Bone marrow (tissue), 2 donors: ENCODE measurements around the gene MLLT3.
"Not testable (repeated sequence)": the region's sequence is repeated elsewhere in the genome, so short reads cannot be mapped to it uniquely, and the experiment has no call there.

Experiments
- DNase-seq, 2 donors: peaks; one replicate each; lab custom pipeline; 2025; lab: John Stamatoyannopoulos, UW

MLLT3 gene

GRCh38 chr9:20597862-20598261 is 24.4 kb downstream of the MLLT3 start:
- no peak for DNase-seq

GRCh38 chr9:20594608-20595007 is 27.7 kb downstream of the MLLT3 start:
- no peak for DNase-seq

GRCh38 chr9:20593537-20593936 is 28.8 kb downstream of the MLLT3 start:
- no peak for DNase-seq

- no peak for DNase-seq
These were observed 29.2 kb downstream of the MLLT3 start for GRCh38 chr9:20593105-20593504.

GRCh38 chr9:20592673-20593072 is 29.6 kb downstream of the MLLT3 start:
- DNase-seq, result no peak

GRCh38 chr9:20591223-20591622 is 31.1 kb downstream of the MLLT3 start:
- peak in 1 of 2 donors; percentile 47 for DNase-seq

GRCh38 chr9:20584968-20585643 is 37.2 kb downstream of the MLLT3 start:
- DNase-seq, result no peak

GRCh38 chr9:20583088-20583487 is 39.2 kb downstream of the MLLT3 start:
- DNase-seq, result not testable (repeated sequence)

- no peak for DNase-seq
These were observed 40.1 kb downstream of the MLLT3 start for GRCh38 chr9:20582150-20582549.

GRCh38 chr9:20580673-20581072 is 41.6 kb downstream of the MLLT3 start:
- no peak for DNase-seq

- DNase-seq, result no peak
These were observed 42.6 kb downstream of the MLLT3 start for GRCh38 chr9:20579524-20580314.

GRCh38 chr9:20573023-20573422 is 49.3 kb downstream of the MLLT3 start:
- DNase-seq, result no peak

GRCh38 chr9:20570756-20571155 is 51.5 kb downstream of the MLLT3 start:
- DNase-seq, result peak in 1 of 2 donors; percentile 50

GRCh38 chr9:20570087-20570486 is 52.2 kb downstream of the MLLT3 start:
- no peak for DNase-seq

- no peak for DNase-seq
These were observed 52.8 kb downstream of the MLLT3 start for GRCh38 chr9:20569525-20569924.

GRCh38 chr9:20568400-20568799 is 53.9 kb downstream of the MLLT3 start:
- DNase-seq, result no peak

GRCh38 chr9:20566401-20566800 is 55.9 kb downstream of the MLLT3 start:
- no peak for DNase-seq

- DNase-seq, result no peak
These were observed 57.6 kb downstream of the MLLT3 start for GRCh38 chr9:20564650-20565049.

- no peak for DNase-seq
These were observed 58.4 kb downstream of the MLLT3 start for GRCh38 chr9:20563917-20564316.

GRCh38 chr9:20562051-20562450 is 60.2 kb downstream of the MLLT3 start:
- no peak for DNase-seq

- DNase-seq, result no peak
These were observed 60.8 kb downstream of the MLLT3 start for GRCh38 chr9:20561531-20561930.

GRCh38 chr9:20559231-20559890 is 62.9 kb downstream of the MLLT3 start:
- no peak for DNase-seq

GRCh38 chr9:20558566-20559016 is 63.7 kb downstream of the MLLT3 start:
- peak in 1 of 2 donors; percentile 86 for DNase-seq
